Midbrain (tissue), 1 donor: ENCODE data around the gene IRF4.

Source experiments
- DNase-seq: peaks from one replicate; lab custom pipeline; 2025; lab: John Stamatoyannopoulos, UW

Gene IRF4

GRCh38 chr6:353642-354614, 37.6 kb upstream of the IRF4 start:
- no peak for DNase-seq

GRCh38 chr6:354631-355280, 36.8 kb upstream of the IRF4 start:
- no peak for DNase-seq

DNA sequence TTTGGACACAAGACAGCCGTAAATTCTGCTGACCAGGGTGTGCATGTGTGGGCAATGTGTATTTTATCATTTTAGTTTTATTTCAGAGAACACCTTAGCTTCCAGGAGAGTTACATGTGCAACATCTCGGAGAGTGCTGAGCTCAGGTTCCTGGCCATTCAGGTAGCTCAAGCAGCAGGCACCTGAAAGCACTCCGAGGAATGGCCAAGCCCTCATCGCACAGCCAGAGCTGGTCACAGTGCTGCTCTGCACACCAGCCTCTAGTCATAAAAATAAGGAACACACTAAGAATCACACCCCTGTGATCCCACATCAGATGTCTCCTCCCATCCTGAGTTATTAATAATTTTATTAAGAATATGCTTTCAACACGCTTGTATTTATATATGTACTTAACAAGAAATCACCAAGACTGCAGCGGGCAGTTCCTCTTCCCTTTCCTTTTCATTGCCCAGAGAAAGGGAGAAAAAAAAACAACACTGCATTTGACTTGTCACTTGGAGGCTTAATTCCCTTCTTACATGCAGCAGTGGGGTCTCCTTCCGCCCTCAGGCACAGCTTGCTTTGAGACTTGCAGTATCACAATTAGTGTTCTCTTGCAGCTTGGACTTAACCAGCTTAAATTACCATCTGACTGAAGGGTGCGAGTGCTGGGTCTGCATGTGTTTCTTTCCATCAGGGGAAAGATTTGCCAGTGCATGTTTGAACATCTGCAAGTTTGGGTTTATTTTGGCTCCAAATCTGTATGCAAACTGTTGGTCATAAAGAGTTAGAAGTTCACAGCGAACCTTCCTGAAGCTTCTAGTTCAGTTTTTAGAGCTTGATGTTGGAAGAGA, 36.0 kb upstream of the IRF4 start:
- no peak for DNase-seq

GRCh38 chr6:356828-357251, 34.7 kb upstream of the IRF4 start:
- no peak for DNase-seq

DNA sequence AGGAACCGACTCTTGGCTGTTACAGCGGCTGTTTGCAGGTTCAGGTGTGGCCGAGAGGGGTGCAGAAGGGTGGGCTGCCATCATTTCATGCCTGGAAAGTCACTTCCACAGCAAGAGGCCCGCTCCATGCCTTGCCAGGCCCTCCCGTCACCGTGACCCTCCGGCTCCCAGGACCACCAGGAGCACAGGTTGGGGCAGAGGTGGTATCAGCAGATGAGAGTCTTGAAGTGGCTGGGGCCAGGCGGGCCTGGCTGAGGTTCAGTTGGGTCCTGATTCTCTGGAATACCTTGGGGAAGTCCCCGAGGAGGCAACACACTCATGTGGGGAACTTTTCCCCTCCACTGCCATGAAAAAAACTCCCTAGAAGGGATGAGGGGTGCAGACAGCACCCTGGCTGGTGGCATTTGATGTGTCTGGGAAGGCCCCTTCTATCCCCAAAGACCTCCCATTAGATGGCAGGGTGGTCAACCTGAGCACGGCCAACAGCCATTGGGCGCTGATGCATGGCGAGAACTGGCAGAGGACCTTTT, 34.2 kb upstream of the IRF4 start:
- no peak for DNase-seq

GRCh38 chr6:357791-358341, 33.7 kb upstream of the IRF4 start:
- DNase-seq = no peak

DNA sequence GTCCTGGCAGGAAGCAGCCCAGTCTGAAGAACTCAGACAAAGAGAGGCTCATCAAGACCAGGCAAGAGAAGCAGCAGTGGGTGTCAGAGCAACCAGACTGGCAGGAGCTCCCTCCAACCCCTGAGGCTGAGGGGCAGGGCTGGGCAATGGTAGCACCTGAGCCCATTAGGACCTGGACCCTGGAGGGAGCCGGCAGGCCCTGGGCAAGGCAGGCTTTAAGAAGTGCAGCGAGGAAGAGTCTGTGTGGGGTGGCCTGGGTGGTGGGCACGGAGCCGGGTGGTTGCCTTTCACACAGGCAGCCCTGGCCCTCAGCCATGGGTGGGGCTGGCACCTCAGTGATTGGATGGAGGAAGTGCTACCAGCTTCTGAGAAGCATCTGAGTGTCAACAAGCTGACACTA, 33.1 kb upstream of the IRF4 start:
- no peak for DNase-seq

DNA sequence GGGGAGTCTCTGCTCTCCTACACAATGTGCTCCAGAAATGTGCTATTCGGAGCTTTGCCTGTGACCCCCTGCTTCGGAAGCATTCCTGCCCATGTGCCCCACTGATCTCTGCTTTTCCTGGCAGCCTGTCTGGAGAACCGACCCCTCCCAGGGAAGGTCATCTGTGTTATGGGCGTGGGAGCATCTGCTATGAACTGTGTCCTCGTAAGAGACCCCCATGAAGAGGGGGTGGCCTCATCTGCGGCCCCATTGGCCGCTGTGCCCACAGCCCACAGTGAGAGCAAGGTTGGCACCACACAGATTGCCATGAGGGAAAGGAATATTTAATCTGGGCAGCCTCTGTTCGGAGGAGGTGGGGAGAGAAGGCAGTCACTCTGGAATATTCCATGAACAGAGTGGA, 32.7 kb upstream of the IRF4 start:
- no peak for DNase-seq

DNA sequence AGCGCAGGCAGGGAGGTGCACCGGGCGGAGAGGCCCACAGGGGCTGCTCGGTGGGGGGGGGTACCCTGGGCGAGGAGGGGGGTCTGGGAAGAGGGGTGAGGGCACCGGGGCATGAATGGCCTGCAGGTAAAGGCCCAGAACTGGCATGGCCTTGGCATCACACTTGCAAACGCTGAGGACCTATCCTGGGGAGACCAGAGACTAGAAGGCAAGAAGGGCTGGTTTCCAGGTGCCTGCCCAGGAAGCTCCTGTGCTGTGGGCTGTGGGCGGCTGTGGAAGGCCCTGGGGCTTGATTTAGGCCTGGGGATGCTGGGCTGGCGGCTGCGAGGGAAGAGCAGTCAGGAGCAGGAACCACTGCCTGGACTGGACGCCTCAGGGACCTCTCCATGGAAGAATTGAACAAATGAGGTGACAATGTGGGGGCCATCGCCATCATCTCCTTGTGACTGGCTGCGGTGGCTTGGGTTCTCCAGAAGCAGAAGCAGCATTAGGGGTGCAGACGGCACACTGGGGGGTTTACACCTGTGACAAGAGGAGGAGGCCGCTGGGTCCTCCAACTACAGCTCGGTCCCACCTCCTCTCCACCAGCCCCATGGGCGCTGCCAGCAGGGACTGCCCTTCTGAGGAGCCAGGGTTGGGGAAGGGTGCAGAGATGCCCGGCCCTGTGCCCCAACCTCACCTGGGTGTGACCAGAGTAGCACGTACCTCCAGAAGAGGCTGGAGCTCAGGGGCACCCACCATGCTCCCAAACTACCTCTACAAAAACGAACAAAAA, 32.1 kb upstream of the IRF4 start:
- DNase-seq = no peak

DNA sequence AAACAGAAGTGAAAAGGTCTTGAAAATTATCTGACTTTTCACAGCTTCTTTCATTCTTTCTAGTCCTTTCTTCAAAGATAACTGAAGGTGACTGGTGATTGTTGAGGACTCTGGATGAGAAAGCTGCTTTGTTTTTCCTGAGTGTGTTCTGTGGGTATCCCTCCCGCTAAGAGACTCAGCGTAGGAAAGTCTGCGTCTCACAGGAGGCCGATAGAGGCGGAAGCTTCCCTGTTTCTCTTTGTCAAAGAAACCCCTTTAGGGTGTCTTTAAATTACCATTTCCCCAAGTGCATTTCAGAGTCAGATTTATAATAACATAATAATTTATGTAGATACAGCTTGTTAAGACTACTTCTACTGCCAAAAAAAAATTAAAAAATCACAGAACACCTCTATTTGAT, 31.2 kb upstream of the IRF4 start:
- DNase-seq = no peak

DNA sequence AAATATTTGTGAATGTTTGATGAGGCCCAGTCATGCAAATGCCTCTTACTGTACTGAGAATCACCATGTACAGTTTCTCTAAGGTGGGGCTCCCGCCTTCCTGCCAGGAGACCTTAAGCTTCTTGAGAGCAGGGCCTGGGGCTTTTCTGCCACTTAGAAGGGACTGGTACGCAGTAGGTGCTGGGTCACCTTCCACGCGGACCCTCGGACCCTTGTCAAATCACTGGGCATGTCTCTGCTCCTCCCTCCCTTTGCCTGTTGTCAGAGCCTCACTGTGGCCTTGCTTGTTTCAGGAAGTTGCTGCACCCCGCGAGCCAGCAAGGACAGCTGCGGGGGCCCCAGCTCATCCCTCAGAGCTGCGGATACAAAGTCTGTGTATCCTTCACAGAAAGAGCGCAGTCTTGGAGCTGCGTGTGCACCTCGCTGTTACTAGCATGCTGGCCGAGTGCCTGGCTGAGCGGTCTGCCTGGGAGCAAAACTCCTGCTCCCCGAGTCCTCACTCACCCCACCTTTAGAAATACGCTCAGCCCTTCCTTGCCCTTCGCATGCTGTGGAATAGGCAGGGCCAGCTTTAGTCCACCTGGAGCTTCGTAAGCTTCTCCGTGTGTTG, 30.7 kb upstream of the IRF4 start:
- DNase-seq = no peak

GRCh38 chr6:361411-362132, 30.0 kb upstream of the IRF4 start:
- DNase-seq = no peak

GRCh38 chr6:362231-362923, 29.2 kb upstream of the IRF4 start:
- DNase-seq = no peak

GRCh38 chr6:362924-363249, 28.7 kb upstream of the IRF4 start:
- DNase-seq = no peak

- DNase-seq = no peak
Observed at GRCh38 chr6:363291-363690, 28.3 kb upstream of the IRF4 start.

- no peak for DNase-seq
Observed at GRCh38 chr6:363909-364308, 27.6 kb upstream of the IRF4 start.

DNA sequence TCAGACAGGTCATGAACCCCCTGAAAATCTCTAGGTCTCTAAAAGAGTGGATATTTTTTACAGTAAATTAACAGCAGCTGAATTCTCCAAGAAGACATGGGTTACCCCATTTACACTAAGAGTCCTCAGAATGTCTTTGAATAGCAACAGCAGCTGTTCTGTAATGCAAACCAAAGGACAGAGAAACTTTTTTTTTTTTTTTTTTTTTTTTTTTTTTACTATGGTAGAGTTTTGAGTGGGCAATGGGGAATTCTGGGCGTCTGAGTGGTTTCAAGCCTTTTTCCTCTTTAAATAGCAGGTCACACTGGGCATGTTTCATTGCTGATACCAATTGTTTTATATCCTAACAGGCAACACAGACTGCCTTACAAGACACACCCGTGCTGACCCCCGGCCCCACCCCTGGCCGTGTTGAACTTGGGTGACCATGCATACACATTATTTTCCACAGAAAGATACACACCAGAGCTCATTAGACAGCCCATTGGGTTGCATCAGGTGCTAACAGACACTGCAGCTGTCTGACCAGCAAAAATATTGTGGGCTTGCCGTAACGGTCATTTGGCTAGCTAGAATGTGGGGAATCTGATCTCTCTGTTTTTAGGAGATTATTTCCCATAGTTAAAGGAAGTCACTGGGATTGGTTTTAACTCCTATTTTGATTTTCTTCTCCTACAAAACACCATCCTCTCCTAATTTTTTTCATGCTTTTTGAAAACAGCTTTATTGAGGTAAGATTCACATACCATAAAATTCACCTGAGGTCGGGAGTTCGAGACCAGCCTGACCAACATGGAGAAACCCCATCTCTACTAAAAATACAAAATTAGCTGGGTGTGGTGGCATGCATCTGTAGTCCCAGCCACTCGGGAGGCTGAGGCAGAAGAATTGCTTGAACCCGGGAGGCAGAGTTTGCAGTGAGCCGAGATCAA, 26.7 kb upstream of the IRF4 start:
- no peak for DNase-seq

DNA sequence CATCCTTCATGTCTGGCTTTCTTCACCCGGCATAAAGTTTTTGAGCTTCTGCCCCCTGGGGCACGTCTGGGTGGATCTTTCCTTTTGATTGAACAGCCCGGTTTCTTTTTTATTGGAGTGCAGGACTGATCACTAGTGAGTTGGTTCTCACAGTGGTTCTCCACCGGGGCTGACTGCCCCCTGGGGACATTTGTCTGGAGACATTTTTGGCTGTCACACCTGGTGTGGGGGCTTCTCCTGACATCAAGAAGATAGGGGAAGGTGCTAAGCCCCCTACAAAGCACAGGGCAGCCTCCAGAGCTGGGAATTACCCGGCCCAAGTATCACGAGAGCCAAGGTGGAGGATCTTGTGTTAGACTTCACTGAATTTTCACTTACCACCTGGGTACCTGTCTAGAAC, 25.7 kb upstream of the IRF4 start:
- DNase-seq = no peak
